SK-N-SH (cell line): ENCODE measurements around the gene UTP4. TPM values are rescaled to one million over a fixed set of nuclear protein-coding genes. Genes with fewer than 3 reads are reported as not detected.

Source experiments
- polyA plus RNA-seq, 3 experiments: library from polyadenylated mRNA; depleted of rRNA; stranded (reverse); fragments of >200 nt; gene quantifications; 2 replicates each; pipeline ENCODE4 v1.2.3, GENCODE V29; 2012
- small RNA-seq, 7 experiments: library from RNA; depleted of rRNA; stranded (forward); fragments of <200 nt; gene quantifications; one replicate each; pipeline ENCODE3, GENCODE V24; 2012

The UTP4 gene
- polyA plus RNA-seq, 1 of the 3 experiments (the other 2 are of a cell fraction) = 66.5 TPM

Small RNAs within 50 kb of the gene (small RNA-seq; reads per million reads assigned to genes)
- gene RF00019 (0 reads per million in 7 experiments), gene RNU6-22P (0.06 to 18.7 (median 0.53) reads per million in 7 experiments)

Other genes starting within 250 kb of the UTP4 start
- 38.7 and 52.4 TPM in 2 replicates for gene HAS3, start 27.0 kb upstream of the UTP4 start, polyA plus RNA-seq (2012; rRNA removed)
- gene CHTF8, start 61 bp upstream of the UTP4 start, polyA plus RNA-seq (2012; rRNA removed) = 83.0 and 96.6 TPM in 2 replicates
- gene SNTB2, start 54.5 kb downstream of the UTP4 start, polyA plus RNA-seq (2012; rRNA removed) = 13.0 and 14.4 TPM in 2 replicates
- gene VPS4A, start 178.7 kb downstream of the UTP4 start, polyA plus RNA-seq (2012; rRNA removed) = 18.4 and 20.8 TPM in 2 replicates
- 21.4 and 22.0 TPM in 2 replicates for gene PDF, start 197.9 kb downstream of the UTP4 start, polyA plus RNA-seq (2012; rRNA removed)
- 30.2 and 37.2 TPM in 2 replicates for gene COG8, start 206.9 kb downstream of the UTP4 start, polyA plus RNA-seq (2012; rRNA removed)
- 19.0 and 22.8 TPM in 2 replicates for gene NIP7, start 207.1 kb downstream of the UTP4 start, polyA plus RNA-seq (2012; rRNA removed)
- not detected in 2 replicates for gene TMED6, start 219.1 kb downstream of the UTP4 start, polyA plus RNA-seq (2012; rRNA removed)